ENCODE measurements around the gene CPN2. TPM values are rescaled to one million over a fixed set of nuclear protein-coding genes. Genes with fewer than 3 reads are reported as not detected.

CPN2 gene
- total and polyA plus RNA-seq, 2 of the 13 experiments (the other 11 are each of a cell fraction or from before 2014, with no cell fraction given) = 26.7 to 27.7 TPM

DNA sequence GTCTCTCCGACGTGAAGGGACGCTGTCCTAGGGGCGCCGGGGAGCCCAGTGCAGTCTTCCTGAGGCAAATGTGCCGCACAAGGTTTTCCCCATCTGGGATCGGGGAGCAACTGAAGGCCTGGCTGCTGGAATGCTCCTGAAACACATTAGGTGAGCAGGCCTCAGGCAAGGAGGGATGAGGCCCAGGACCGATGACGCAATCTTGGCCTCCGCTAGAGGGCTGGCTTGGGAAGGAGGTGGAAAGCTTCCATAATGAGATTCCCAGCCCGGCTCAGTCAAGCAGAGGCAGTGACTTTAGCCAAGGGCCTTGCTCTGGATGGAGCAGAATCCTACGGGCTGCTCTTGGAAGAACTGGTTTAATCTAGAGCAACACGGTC, 50.8 kb downstream of the CPN2 start (continued):
- TF ChIP-seq, protein P1, sequence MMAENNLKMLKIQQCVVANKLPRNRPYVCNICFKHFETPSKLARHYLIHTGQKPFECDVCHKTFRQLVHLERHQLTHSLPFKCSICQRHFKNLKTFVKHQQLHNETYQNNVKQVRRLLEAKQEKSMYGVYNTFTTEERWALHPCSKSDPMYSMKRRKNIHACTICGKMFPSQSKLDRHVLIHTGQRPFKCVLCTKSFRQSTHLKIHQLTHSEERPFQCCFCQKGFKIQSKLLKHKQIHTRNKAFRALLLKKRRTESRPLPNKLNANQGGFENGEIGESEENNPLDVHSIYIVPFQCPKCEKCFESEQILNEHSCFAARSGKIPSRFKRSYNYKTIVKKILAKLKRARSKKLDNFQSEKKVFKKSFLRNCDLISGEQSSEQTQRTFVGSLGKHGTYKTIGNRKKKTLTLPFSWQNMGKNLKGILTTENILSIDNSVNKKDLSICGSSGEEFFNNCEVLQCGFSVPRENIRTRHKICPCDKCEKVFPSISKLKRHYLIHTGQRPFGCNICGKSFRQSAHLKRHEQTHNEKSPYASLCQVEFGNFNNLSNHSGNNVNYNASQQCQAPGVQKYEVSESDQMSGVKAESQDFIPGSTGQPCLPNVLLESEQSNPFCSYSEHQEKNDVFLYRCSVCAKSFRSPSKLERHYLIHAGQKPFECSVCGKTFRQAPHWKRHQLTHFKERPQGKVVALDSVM (CRISPR knock-in tag; IDR thresholded peaks at IDR 0.05) = peak; percentile 94
- TF ChIP-seq GATA4 (IDR thresholded peaks at IDR 0.05; ENCODE audit: borderline replicate concordance, low read depth) = no peak
- TF ChIP-seq ZFP36L1 (CRISPR knock-in tag; IDR thresholded peaks at IDR 0.05) = no peak
- TF ChIP-seq AKNA (CRISPR knock-in tag; IDR thresholded peaks at IDR 0.05; ENCODE audit: borderline replicate concordance) = no peak
- no peak for TF ChIP-seq SOX6 (IDR thresholded peaks at IDR 0.05)
- TF ChIP-seq SOX6 (CRISPR knock-in tag; IDR thresholded peaks at IDR 0.05) = peak; percentile 25; the same call in 1 of the 2 replicates
- TF ChIP-seq ZNF263 (CRISPR knock-in tag; IDR thresholded peaks at IDR 0.05) = peak; percentile 46; the same call in 1 of the 2 replicates
- TF ChIP-seq, protein P2, sequence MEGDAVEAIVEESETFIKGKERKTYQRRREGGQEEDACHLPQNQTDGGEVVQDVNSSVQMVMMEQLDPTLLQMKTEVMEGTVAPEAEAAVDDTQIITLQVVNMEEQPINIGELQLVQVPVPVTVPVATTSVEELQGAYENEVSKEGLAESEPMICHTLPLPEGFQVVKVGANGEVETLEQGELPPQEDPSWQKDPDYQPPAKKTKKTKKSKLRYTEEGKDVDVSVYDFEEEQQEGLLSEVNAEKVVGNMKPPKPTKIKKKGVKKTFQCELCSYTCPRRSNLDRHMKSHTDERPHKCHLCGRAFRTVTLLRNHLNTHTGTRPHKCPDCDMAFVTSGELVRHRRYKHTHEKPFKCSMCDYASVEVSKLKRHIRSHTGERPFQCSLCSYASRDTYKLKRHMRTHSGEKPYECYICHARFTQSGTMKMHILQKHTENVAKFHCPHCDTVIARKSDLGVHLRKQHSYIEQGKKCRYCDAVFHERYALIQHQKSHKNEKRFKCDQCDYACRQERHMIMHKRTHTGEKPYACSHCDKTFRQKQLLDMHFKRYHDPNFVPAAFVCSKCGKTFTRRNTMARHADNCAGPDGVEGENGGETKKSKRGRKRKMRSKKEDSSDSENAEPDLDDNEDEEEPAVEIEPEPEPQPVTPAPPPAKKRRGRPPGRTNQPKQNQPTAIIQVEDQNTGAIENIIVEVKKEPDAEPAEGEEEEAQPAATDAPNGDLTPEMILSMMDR (CRISPR knock-in tag; IDR thresholded peaks at IDR 0.05) = peak; percentile 59
- TF ChIP-seq FOSL2 (CRISPR knock-in tag; IDR thresholded peaks at IDR 0.05) = peak; percentile 55
- TF ChIP-seq ZFX (CRISPR knock-in tag; IDR thresholded peaks at IDR 0.05; ENCODE audit: low read depth) = peak; percentile 85
- TF ChIP-seq, protein P3, sequence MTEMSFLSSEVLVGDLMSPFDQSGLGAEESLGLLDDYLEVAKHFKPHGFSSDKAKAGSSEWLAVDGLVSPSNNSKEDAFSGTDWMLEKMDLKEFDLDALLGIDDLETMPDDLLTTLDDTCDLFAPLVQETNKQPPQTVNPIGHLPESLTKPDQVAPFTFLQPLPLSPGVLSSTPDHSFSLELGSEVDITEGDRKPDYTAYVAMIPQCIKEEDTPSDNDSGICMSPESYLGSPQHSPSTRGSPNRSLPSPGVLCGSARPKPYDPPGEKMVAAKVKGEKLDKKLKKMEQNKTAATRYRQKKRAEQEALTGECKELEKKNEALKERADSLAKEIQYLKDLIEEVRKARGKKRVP (CRISPR knock-in tag; IDR thresholded peaks at IDR 0.05) = peak in 1 of 2 experiments; percentile 87; a peak in 2 of 4 replicates
- peak; percentile 37; the same call in 1 of the 2 replicates for TF ChIP-seq HOXA3 (CRISPR knock-in tag; IDR thresholded peaks at IDR 0.05)
